ENCODE measurements around the gene CYB561D1. TPM values are rescaled to one million over a fixed set of nuclear protein-coding genes. Genes with fewer than 3 reads are reported as not detected.

CYB561D1 gene
- total and polyA plus RNA-seq, 2 of the 8 experiments (the other 6 are each of a cell fraction or from before 2014, with no cell fraction given): 3.6 to 3.8 TPM

- TF ChIP-seq, protein P1, sequence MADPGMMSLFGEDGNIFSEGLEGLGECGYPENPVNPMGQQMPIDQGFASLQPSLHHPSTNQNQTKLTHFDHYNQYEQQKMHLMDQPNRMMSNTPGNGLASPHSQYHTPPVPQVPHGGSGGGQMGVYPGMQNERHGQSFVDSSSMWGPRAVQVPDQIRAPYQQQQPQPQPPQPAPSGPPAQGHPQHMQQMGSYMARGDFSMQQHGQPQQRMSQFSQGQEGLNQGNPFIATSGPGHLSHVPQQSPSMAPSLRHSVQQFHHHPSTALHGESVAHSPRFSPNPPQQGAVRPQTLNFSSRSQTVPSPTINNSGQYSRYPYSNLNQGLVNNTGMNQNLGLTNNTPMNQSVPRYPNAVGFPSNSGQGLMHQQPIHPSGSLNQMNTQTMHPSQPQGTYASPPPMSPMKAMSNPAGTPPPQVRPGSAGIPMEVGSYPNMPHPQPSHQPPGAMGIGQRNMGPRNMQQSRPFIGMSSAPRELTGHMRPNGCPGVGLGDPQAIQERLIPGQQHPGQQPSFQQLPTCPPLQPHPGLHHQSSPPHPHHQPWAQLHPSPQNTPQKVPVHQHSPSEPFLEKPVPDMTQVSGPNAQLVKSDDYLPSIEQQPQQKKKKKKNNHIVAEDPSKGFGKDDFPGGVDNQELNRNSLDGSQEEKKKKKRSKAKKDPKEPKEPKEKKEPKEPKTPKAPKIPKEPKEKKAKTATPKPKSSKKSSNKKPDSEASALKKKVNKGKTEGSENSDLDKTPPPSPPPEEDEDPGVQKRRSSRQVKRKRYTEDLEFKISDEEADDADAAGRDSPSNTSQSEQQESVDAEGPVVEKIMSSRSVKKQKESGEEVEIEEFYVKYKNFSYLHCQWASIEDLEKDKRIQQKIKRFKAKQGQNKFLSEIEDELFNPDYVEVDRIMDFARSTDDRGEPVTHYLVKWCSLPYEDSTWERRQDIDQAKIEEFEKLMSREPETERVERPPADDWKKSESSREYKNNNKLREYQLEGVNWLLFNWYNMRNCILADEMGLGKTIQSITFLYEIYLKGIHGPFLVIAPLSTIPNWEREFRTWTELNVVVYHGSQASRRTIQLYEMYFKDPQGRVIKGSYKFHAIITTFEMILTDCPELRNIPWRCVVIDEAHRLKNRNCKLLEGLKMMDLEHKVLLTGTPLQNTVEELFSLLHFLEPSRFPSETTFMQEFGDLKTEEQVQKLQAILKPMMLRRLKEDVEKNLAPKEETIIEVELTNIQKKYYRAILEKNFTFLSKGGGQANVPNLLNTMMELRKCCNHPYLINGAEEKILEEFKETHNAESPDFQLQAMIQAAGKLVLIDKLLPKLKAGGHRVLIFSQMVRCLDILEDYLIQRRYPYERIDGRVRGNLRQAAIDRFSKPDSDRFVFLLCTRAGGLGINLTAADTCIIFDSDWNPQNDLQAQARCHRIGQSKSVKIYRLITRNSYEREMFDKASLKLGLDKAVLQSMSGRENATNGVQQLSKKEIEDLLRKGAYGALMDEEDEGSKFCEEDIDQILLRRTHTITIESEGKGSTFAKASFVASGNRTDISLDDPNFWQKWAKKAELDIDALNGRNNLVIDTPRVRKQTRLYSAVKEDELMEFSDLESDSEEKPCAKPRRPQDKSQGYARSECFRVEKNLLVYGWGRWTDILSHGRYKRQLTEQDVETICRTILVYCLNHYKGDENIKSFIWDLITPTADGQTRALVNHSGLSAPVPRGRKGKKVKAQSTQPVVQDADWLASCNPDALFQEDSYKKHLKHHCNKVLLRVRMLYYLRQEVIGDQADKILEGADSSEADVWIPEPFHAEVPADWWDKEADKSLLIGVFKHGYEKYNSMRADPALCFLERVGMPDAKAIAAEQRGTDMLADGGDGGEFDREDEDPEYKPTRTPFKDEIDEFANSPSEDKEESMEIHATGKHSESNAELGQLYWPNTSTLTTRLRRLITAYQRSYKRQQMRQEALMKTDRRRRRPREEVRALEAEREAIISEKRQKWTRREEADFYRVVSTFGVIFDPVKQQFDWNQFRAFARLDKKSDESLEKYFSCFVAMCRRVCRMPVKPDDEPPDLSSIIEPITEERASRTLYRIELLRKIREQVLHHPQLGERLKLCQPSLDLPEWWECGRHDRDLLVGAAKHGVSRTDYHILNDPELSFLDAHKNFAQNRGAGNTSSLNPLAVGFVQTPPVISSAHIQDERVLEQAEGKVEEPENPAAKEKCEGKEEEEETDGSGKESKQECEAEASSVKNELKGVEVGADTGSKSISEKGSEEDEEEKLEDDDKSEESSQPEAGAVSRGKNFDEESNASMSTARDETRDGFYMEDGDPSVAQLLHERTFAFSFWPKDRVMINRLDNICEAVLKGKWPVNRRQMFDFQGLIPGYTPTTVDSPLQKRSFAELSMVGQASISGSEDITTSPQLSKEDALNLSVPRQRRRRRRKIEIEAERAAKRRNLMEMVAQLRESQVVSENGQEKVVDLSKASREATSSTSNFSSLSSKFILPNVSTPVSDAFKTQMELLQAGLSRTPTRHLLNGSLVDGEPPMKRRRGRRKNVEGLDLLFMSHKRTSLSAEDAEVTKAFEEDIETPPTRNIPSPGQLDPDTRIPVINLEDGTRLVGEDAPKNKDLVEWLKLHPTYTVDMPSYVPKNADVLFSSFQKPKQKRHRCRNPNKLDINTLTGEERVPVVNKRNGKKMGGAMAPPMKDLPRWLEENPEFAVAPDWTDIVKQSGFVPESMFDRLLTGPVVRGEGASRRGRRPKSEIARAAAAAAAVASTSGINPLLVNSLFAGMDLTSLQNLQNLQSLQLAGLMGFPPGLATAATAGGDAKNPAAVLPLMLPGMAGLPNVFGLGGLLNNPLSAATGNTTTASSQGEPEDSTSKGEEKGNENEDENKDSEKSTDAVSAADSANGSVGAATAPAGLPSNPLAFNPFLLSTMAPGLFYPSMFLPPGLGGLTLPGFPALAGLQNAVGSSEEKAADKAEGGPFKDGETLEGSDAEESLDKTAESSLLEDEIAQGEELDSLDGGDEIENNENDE (IDR thresholded peaks at IDR 0.05; ENCODE audit: insufficient replicate concordance, low read length): no peak
- TF ChIP-seq RXRA (IDR thresholded peaks at IDR 0.05; ENCODE audit: insufficient read depth, low read depth, low read length) (no peak), ZNF274 (IDR thresholded peaks at IDR 0.05; ENCODE audit: borderline replicate concordance, extremely low read depth, low read length) (no peak), EZH2 (IDR thresholded peaks at IDR 0.05; ENCODE audit: low read depth, low read length, severe bottlenecking) (no peak), SIN3A (conservative IDR thresholded peaks at IDR 0.05 in 1 of 2, IDR thresholded peaks at IDR 0.05 in 1 of 2; ENCODE audit: low read depth in 1 of 2, low read length in 2 of 2) (no peak), PHF8 (conservative IDR thresholded peaks at IDR 0.05; ENCODE audit: low read depth, low read length) (no peak), JUND (IDR thresholded peaks at IDR 0.05; ENCODE audit: low read length) (no peak), GABPA (IDR thresholded peaks at IDR 0.05; ENCODE audit: borderline replicate concordance, insufficient read depth, low read length) (no peak), SP4 (IDR thresholded peaks at IDR 0.05; ENCODE audit: low read length) (no peak), SP2 (IDR thresholded peaks at IDR 0.05; ENCODE audit: low read length) (no peak)
Observed at GRCh38 chr1:109493227-109493626, 667 bp upstream of the CYB561D1 start (continued).

Data from H1 (cell line).